ENCODE results near the gene MST1. TPM values are rescaled to one million over a fixed set of nuclear protein-coding genes. Genes with fewer than 3 reads are reported as not detected.

Gene MST1
- total and polyA plus RNA-seq, 8 donors: 17.2 to 150 (median 24.7) TPM

- no peak for ATAC-seq
- no peak for FAIRE-seq
- no peaks in the 10 kb centered on the region for H3K9me3 ChIP-seq
- H3K27me3 ChIP-seq: no peaks in the 10 kb centered on the region
- H3K4me3 ChIP-seq: no peak overlapping the region
- intact Hi-C loops (cut with DNase I): no loop called here
- 93 to 97% methylated on average over 16 of the region's 16 CpGs for WGBS, 2 donors
- peaks cover 0 to 4% (median 0%) of the 10 kb centered on the region in 3 donors for H3K4me1 ChIP-seq
- H3K27ac ChIP-seq: no peak overlapping the region
- no peak for TF ChIP-seq CTCF (IDR thresholded peaks at IDR 0.05)
- peak in 1 of 6 donors; percentile 72 for DNase-seq
- peaks cover 0 to 5% (median 2%) of the 10 kb centered on the region in 3 donors for H3K36me3 ChIP-seq
These were observed 27.5 kb upstream of the MST1 start for GRCh38 chr3:49716691-49717210.

GRCh38 chr3:49716169-49716568, 26.9 kb upstream of the MST1 start:
- Histone ChIP-seq H3K27me3 (no peaks in the 10 kb centered on the region), H3K4me1 (peaks cover 0 to 4% (median 0%) of the 10 kb centered on the region in 3 donors), H3K36me3 (no peaks in the 10 kb centered on the region), H3K9me3 (no peaks in the 10 kb centered on the region), H3K4me3 (no peak overlapping the region), H3K27ac (no peak overlapping the region)
- intact Hi-C loops (cut with DNase I): no loop called here
- no peak for ATAC-seq
- TF ChIP-seq CTCF (IDR thresholded peaks at IDR 0.05): no peak
- no peak for FAIRE-seq
- 92 to 94% methylated on average over 7 of the region's 7 CpGs for WGBS, 2 donors
- peak in 1 of 6 donors; percentile 67 for DNase-seq

- Histone ChIP-seq H3K4me3 (no peak overlapping the region), H3K9me3 (no peaks in the 10 kb centered on the region), H3K27ac (no peak overlapping the region), H3K27me3 (no peaks in the 10 kb centered on the region), H3K36me3 (no peaks in the 10 kb centered on the region), H3K4me1 (peaks cover 0 to 4% (median 0%) of the 10 kb centered on the region in 3 donors)
- DNase-seq (peak in 2 of 6 donors; percentile 15 to 61), ATAC-seq (no peak), FAIRE-seq (no peak)
- intact Hi-C loops (cut with DNase I): no loop called here
- 85 to 87% methylated on average over 13 of the region's 13 CpGs for WGBS, 2 donors
- TF ChIP-seq CTCF (IDR thresholded peaks at IDR 0.05): no peak
These were observed 26.4 kb upstream of the MST1 start for GRCh38 chr3:49715611-49716121.

- peak in 2 of 6 donors; percentile 14 to 78 for DNase-seq
- no peak overlapping the region for H3K4me3 ChIP-seq
- intact Hi-C loops (cut with DNase I): no loop called here
- 71 to 80% methylated on average over 13 of the region's 13 CpGs for WGBS, 2 donors
- no peak for ATAC-seq
- H3K4me1 ChIP-seq: peaks cover 0 to 2% (median 0%) of the 10 kb centered on the region in 3 donors
- no peak for TF ChIP-seq CTCF (IDR thresholded peaks at IDR 0.05)
- H3K27me3 ChIP-seq: no peaks in the 10 kb centered on the region
- H3K9me3 ChIP-seq: no peaks in the 10 kb centered on the region
- FAIRE-seq: no peak
- H3K27ac ChIP-seq: no peak overlapping the region
- no peaks in the 10 kb centered on the region for H3K36me3 ChIP-seq
These were observed 25.7 kb upstream of the MST1 start for GRCh38 chr3:49714728-49715550.

All from pancreas (tissue), 10 donors.